Caco-2 (cell line): ENCODE measurements around the gene LHX1. TPM values are rescaled to one million over a fixed set of nuclear protein-coding genes. Genes with fewer than 3 reads are reported as not detected.

ENCODE experiments used
- BruUV-seq: library from RNA; stranded (reverse); fragments of 400-500 nt; replicated peaks from 2 replicates; lab custom pipeline; 2021; lab: Mats Ljungman, UMichigan
- CTCF ChIA-PET: fragments of 300-600 bp; sonication (Branson Sonifier 250); formaldehyde crosslinking; loops from one replicate; lab custom pipeline; 2022; ENCODE audit warnings: antibody characterized with exemption; lab: Charles Lee
- POLR2A ChIA-PET: fragments of 300-600 bp; sonication (Branson Sonifier 250); formaldehyde crosslinking; loops from one replicate; lab custom pipeline; 2022; ENCODE audit warnings: antibody characterized with exemption; lab: Charles Lee
- DNase-seq, 2 experiments: peaks; one replicate each; pipeline versions ENCODE4 v3.0.0 to v3.0.0-alpha.2; 2020 to 2022
- H3K27me3 ChIP-seq: replicated peaks from 2 replicates; pipeline ENCODE4 v1.6.0; 2011; ENCODE audit warnings: low read length; ENCODE audit not compliant: control insufficient read depth, insufficient read depth
- H3K36me3 ChIP-seq: 2 replicates; pipeline ENCODE4 v1.5.1; 2011; ENCODE audit warnings: low read length; ENCODE audit not compliant: control insufficient read depth, insufficient read depth
- H3K4me1 ChIP-seq: fragments of 250-450 bp; sonication (Bioruptor Pico); 2 replicates; pipeline ENCODE4 v1.5.1; 2020; ENCODE audit warnings: mild to moderate bottlenecking
- H3K4me3 ChIP-seq: 2 replicates; pipeline ENCODE4 v1.5.1; 2011; ENCODE audit warnings: low read depth, mild to moderate bottlenecking, control low read depth, low read length
- H3K9me3 ChIP-seq: fragments of 250-450 bp; sonication (Bioruptor Pico); 2 replicates; pipeline ENCODE4 v1.5.1; 2020; ENCODE audit warnings: mild to moderate bottlenecking, moderate library complexity
- H3K27ac Mint-ChIP-seq: one replicate; pipeline ENCODE4 v1.8.0; 2022; ENCODE audit warnings: mixed read lengths; ENCODE audit not compliant: unreplicated experiment
- H3K27me3 Mint-ChIP-seq: one replicate; pipeline ENCODE4 v1.8.0; 2022; ENCODE audit warnings: mixed read lengths; ENCODE audit not compliant: insufficient read depth, unreplicated experiment
- H3K36me3 Mint-ChIP-seq: one replicate; pipeline ENCODE4 v1.8.0; 2022; ENCODE audit warnings: mild to moderate bottlenecking, mixed read lengths; ENCODE audit not compliant: insufficient read depth, unreplicated experiment
- H3K4me1 Mint-ChIP-seq: one replicate; pipeline ENCODE4 v1.8.0; 2022; ENCODE audit warnings: low read depth, mixed read lengths; ENCODE audit not compliant: unreplicated experiment
- H3K4me3 Mint-ChIP-seq: one replicate; pipeline ENCODE4 v1.8.0; 2022; ENCODE audit warnings: mild to moderate bottlenecking, moderate library complexity, mixed read lengths; ENCODE audit not compliant: unreplicated experiment
- H3K9me3 Mint-ChIP-seq: one replicate; pipeline ENCODE4 v1.8.0; 2022; ENCODE audit warnings: mixed read lengths; ENCODE audit not compliant: unreplicated experiment
- intact Hi-C: fragments of 100-400 bp; cut with micrococcal nuclease; formaldehyde crosslinking; loops from one replicate; pipeline ENCODE4 v1.10.0; 2022; ENCODE audit not compliant: unreplicated experiment
- total RNA-seq: library from RNA; stranded (reverse); gene quantifications from 2 replicates; pipeline ENCODE4 v1.2.3, GENCODE V29; 2022
- TF ChIP-seq, protein P1 (sequence below), 2 experiments: fragments of 200-600 bp in 1 of 2; IDR thresholded peaks; 1 replicate in 1 of 2; 2 replicates in 1 of 2; pipeline versions ENCODE4 v1.5.1 to v1.8.0; 2011 to 2022; ENCODE audit warnings: antibody characterized with exemption in 1 of 2, control low read depth in 1 of 2, inconsistent platforms in 1 of 2, low read depth in 1 of 2, low read length in 1 of 2, mild to moderate bottlenecking in 1 of 2, moderate library complexity in 1 of 2; ENCODE audit not compliant: insufficient read depth in 1 of 2, severe bottlenecking in 1 of 2, unreplicated experiment in 1 of 2

Gene LHX1
- total RNA-seq, 1 experiment from 2014 or later, result not detected

DNA sequence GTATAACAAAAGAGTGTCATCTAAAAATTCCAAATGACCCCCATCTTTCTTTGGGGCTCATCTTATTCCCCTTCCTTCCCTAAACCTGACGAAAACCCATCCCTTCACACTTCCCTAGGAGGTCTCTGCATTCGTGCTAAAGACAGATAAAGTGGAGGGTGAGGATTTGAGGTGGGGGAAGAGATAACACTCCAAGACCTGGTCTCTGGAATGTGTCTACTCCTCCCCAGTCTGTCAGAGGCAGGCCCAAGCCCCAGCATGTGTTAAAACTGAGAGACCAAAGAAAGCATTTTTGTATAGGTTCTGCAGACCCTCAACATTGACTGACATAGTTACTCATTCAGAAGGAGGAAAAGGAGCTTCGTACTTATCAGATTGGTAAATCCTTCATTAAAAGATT, 11.0 kb upstream of the LHX1 start:
- peaks cover 21% of the 10 kb centered on the region for H3K27me3 Mint-ChIP-seq
- H3K27me3 ChIP-seq, result peaks cover 3% of the 10 kb centered on the region
- H3K36me3 Mint-ChIP-seq, result no peaks in the 10 kb centered on the region
- BruUV-seq, result no TSS peak
- H3K4me3 Mint-ChIP-seq, result no peak overlapping the region
- ChIA-PET CTCF (no interaction called here), POLR2A (no interaction called here)
- H3K9me3 Mint-ChIP-seq, result no peaks in the 10 kb centered on the region
- H3K4me1 Mint-ChIP-seq, result no peaks in the 10 kb centered on the region
- H3K4me3 ChIP-seq, result no peak overlapping the region
- H3K9me3 ChIP-seq, result no peaks in the 10 kb centered on the region
- no peaks in the 10 kb centered on the region for H3K36me3 ChIP-seq
- H3K4me1 ChIP-seq, result no peaks in the 10 kb centered on the region
- intact Hi-C loops, result no loop called here
- TF ChIP-seq, protein P1, sequence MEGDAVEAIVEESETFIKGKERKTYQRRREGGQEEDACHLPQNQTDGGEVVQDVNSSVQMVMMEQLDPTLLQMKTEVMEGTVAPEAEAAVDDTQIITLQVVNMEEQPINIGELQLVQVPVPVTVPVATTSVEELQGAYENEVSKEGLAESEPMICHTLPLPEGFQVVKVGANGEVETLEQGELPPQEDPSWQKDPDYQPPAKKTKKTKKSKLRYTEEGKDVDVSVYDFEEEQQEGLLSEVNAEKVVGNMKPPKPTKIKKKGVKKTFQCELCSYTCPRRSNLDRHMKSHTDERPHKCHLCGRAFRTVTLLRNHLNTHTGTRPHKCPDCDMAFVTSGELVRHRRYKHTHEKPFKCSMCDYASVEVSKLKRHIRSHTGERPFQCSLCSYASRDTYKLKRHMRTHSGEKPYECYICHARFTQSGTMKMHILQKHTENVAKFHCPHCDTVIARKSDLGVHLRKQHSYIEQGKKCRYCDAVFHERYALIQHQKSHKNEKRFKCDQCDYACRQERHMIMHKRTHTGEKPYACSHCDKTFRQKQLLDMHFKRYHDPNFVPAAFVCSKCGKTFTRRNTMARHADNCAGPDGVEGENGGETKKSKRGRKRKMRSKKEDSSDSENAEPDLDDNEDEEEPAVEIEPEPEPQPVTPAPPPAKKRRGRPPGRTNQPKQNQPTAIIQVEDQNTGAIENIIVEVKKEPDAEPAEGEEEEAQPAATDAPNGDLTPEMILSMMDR (IDR thresholded peaks at IDR 0.05; ENCODE audit: insufficient read depth in 1 of 2, low read depth in 1 of 2, low read length in 1 of 2, severe bottlenecking in 1 of 2, unreplicated experiment in 1 of 2), result no peak
- H3K27ac Mint-ChIP-seq, result no peak overlapping the region
- no peak for DNase-seq

DNA sequence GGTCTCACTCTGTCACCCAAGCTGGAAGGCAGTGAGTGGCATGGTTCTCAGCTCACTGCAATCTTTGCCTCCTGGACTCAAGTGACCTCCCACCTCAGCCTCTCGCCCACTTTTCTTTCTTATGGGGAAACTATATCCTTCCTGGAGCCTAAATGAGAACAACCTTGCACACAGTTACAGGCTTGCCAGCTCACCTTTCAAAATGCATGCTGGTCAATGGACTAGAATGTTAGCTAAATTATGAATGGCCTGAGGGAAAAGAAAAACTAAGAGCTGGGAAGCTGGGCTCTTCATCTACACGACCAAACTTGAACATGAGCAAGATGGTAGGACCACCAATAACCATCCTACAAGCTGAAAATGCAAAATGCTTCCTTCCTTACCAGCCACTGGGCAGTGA, 10.6 kb upstream of the LHX1 start:
- Mint-ChIP-seq H3K36me3 (no peaks in the 10 kb centered on the region), H3K4me1 (no peaks in the 10 kb centered on the region), H3K27me3 (peaks cover 24% of the 10 kb centered on the region), H3K27ac (no peak overlapping the region), H3K9me3 (no peaks in the 10 kb centered on the region), H3K4me3 (no peak overlapping the region)
- BruUV-seq, result no TSS peak
- intact Hi-C loops, result no loop called here
- ChIA-PET CTCF (no interaction called here), POLR2A (no interaction called here)
- Histone ChIP-seq H3K9me3 (no peaks in the 10 kb centered on the region), H3K27me3 (peaks cover 6% of the 10 kb centered on the region), H3K4me3 (no peak overlapping the region), H3K4me1 (no peaks in the 10 kb centered on the region), H3K36me3 (no peaks in the 10 kb centered on the region)
- no peak for DNase-seq
- TF ChIP-seq, protein P1 (IDR thresholded peaks at IDR 0.05; ENCODE audit: insufficient read depth in 1 of 2, low read depth in 1 of 2, low read length in 1 of 2, severe bottlenecking in 1 of 2, unreplicated experiment in 1 of 2), result no peak

GRCh38 chr17:36928471-36929345, 8.6 kb upstream of the LHX1 start:
- no TSS peak for BruUV-seq

More at GRCh38 chr17:36928471-36929345, 8.6 kb upstream of the LHX1 start:
- no peak overlapping the region for H3K4me3 Mint-ChIP-seq
- peaks cover 34% of the 10 kb centered on the region for H3K27me3 Mint-ChIP-seq
- TF ChIP-seq, protein P1 (IDR thresholded peaks at IDR 0.05; ENCODE audit: insufficient read depth in 1 of 2, low read depth in 1 of 2, low read length in 1 of 2, severe bottlenecking in 1 of 2, unreplicated experiment in 1 of 2), result no peak
- H3K4me1 ChIP-seq, result no peaks in the 10 kb centered on the region
- intact Hi-C loops, result no loop called here
- H3K4me1 Mint-ChIP-seq, result peaks cover 7% of the 10 kb centered on the region
- H3K27ac Mint-ChIP-seq, result no peak overlapping the region
- peaks cover 7% of the 10 kb centered on the region for H3K27me3 ChIP-seq
- no peak overlapping the region for H3K4me3 ChIP-seq
- no peaks in the 10 kb centered on the region for H3K9me3 ChIP-seq
- ChIA-PET POLR2A (no interaction called here), CTCF (no interaction called here)
- no peak for DNase-seq
- H3K9me3 Mint-ChIP-seq, result no peaks in the 10 kb centered on the region
- H3K36me3 ChIP-seq, result no peaks in the 10 kb centered on the region
- no peaks in the 10 kb centered on the region for H3K36me3 Mint-ChIP-seq
